Stimulated activated CD8-positive, alpha-beta memory T cell treated with anti-CD3 and anti-CD28 coated beads, Interleukin-7, amount 100 ng/mL, for 48 hours (primary cell): ENCODE results near the gene HPX.

ENCODE experiments used
- DNase-seq, 2 donors: peaks; one replicate each; pipeline ENCODE4 v3.0.0-alpha.2; 2020; ENCODE audit warnings: low read depth in 1 of 2; ENCODE audit errors: extremely low read depth in 1 of 2

Gene HPX

DNA sequence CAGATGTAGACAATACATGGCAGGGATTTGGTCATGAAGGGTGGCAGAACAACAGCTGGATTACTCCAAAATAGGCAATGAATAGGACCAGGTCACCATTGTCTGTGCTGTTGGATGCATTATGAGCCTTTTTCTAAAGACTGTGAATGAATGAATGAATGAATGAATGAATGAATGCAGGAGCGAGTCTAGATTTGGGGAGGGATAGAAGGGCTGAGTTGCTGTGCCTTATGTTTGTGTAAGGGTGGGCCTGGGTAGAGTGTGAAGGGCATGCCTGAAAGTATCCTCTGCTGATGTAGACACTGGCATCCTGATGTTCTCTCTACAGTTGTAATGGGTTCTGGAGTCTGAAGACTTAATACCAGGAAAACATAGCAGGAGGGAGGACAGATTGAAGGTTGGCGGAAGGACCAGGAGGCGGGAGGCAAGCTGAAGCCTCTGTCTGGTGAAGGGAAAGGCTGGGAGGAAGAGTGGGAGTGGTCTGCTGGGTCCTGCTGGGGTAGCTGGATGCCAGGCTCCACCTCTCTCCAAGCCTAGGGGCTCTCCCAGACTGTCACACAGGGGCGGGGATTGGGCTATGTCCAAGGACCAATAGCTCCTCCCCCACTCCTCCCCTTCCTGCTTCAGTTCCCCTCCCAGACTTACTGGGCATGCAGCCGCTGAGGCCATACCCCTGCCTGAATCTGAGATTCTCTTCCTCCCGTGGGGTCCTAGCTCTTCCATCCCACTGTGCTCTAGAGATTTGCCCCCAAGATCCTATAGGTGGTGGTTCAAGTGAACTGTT is 28.1 kb upstream of the HPX start:
- no peak for DNase-seq

GRCh38 chr11:6459099-6459450 is 18.3 kb upstream of the HPX start:
- DNase-seq = no peak

DNA sequence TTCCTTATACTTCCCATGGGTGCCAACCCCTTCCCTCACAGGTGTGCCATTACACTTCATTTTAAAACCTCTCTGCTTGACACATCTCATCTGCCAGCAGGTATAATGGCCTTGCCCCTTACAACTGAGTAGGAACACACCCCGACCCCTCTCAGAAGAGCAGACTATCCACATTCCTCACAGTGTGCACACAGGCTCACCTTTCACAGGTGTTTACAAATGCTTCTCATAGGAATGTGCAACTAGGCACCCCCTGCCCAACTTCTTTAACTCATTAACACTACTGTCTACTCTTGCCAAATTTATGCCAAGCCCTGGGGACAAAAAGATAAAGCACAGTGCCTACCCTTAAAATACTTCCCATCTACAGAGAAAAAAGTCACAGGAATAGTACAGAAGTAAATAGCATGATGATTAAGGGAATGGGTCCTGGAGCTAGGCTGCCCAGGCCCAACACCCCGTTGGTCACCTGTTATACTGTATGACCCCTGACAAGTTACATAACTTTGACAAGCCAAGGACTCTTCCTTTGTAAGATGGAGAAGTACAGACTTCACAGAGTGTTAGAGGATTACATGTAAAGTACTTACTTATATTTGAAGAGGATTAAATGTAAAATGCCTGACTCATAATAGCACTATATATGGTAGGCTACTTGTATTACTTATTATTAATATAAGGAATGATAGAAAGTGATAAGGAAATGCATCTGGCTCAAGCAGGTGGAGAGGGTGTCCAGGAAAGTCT is 17.7 kb upstream of the HPX start:
- no peak for DNase-seq

GRCh38 chr11:6457581-6458320 is 17.0 kb upstream of the HPX start:
- DNase-seq = no peak

GRCh38 chr11:6456361-6457073 is 15.7 kb upstream of the HPX start:
- no peak for DNase-seq

DNA sequence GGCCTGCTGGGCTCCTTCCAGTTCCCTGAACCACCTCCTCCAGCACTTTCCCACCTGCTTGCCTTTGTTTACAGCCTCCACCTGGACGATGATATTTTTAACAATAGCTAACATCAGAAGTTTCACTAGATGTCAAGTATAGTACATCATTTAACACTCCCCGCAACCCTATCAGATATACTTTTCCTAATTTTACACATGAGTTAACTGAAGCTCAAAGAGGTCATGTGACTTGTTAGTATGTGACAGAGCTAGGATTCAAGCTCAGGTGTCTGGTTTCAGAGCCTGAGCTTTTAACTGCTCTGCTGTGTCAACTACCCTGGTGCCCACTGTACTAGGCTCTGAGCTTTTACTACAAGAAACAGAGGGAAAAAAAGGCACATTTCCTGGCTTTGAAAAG is 14.3 kb upstream of the HPX start:
- DNase-seq = no peak

- DNase-seq = no peak
Measured at GRCh38 chr11:6453152-6453551, 12.4 kb upstream of the HPX start.

- DNase-seq = no peak
Measured at GRCh38 chr11:6452219-6452618, 11.4 kb upstream of the HPX start.

DNA sequence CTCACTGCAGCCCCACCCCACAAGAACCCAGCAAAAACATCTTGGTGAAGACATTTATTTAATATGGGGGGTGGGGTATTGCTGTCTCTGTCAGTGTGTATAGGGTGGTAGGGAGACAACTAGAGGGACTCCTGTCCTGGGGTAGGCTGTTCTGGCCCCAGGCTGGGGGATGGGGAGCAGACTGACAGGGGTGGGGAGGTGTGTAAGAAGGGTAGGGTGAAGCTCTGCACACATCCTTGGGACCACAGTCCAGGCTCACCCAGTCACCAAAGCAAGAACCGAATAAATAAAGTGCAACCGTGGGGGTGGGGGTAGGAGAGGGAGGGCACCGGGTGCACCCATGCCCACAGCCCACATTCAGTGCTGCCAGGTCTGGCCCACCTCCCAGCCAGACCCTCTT is 7.8 kb upstream of the HPX start:
- DNase-seq = no peak

GRCh38 chr11:6443269-6444003 is 2.6 kb upstream of the HPX start:
- peak in 1 of 2 donors; percentile 15 for DNase-seq

DNA sequence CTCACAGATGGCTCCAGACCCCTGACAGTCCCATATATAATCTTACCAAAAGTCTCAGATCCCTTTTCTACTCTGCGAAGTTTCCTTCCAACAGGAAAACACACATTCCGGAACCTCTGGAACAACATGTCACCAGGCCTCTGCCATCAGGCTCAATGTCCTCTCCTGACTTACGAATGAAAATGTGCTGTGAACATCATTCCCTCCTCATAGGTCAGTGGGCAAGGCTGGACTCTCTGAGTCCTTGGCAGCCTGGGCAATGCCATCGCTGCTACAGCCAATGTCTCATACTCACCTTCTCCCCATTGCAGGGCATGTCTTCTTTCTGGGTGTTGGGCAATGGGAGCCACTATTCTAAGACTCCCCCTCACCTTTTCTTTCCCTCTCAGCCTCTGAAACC is 1.7 kb upstream of the HPX start:
- DNase-seq = no peak

- DNase-seq = no peak
Measured at GRCh38 chr11:6438979-6439571, 1.7 kb downstream of the HPX start.

DNA sequence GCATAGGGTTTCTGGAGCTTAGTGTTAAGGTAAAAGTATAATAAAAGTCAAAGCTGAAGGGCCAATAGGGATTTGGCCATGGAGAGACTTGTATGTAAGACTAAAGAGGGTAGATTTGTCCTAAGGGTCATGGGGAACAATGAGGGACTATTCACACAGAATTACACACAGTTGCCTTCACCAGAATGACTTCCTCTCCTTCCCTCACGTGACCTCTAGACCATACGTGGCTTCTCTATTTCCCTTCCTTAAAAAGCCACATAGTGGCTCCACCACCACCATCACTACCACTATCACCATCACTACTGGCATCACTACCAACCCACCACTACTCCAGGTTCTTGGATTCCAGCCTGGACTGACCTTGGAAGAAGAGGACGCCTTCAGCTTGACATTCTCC is 2.8 kb downstream of the HPX start:
- DNase-seq = no peak

- no peak for DNase-seq
Measured at GRCh38 chr11:6437423-6437822, 3.4 kb downstream of the HPX start.

DNA sequence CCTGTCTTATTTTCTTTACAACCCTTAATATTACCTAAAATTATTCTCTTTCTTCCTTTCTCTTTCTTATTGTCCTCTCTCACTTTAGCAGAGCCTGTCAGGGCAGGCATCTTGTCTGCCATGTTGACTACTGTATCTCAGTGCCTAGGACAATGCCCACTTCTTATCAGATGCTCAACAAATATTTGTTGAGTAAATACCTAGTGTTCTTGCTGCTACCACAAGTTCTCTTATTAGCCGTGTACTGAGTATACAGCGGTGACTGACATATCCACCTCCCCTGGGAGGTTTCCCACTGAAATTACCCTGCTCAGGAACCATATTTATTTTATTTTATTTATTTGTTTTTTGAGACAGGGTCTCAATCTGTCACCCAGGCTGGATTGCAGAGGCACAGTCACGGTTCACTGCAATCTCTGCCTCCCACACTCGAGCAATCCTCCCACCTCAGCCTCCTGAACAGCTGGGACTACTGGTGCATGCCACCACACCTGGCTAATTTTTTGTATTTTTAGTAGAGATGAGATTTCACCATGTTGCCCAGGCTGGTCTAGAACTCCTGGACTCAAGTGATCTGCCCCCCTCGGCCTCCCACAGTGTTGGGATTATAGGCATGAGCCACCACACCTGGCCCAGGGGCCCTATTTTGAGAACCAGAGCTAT is 6.7 kb downstream of the HPX start:
- no peak for DNase-seq

DNA sequence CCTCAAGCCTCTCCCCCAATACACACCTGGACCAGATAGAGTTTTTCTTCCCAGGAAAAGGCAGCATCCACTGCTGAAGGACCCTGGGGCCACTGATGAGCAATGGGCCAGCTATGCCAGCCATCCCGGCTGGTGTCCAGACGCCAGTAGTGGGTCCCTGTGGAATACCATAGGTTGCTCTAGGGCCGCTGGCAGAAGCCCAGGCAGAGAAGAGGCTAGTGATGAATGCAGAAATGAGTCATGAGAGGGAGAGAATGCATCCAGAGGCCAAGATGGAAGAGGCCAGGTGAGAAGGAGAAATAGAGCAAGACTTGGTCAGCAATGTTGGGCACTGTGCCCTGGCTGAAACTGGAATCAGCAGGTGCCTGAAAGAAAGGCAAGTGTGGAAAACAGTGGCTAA is 8.9 kb downstream of the HPX start:
- DNase-seq = no peak

DNA sequence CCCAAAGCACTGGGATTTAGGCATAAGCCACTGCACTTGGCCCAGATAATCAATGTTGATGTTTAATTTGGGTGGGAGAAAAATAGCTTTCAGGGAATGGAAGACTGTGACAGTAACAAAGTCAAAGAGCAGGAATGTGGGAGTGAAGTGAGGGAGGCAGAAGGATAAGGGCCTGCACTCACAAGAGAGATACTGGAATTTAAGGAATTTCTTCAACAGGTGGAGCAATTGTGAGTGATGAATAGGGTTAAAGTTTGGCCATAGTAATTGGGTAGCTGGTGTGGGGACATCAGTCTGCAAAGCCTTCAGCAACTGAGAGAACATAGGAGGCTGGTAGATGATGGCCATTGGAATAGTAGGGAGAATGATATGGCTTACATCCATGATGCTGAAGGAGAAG is 13.3 kb downstream of the HPX start:
- no peak for DNase-seq

DNA sequence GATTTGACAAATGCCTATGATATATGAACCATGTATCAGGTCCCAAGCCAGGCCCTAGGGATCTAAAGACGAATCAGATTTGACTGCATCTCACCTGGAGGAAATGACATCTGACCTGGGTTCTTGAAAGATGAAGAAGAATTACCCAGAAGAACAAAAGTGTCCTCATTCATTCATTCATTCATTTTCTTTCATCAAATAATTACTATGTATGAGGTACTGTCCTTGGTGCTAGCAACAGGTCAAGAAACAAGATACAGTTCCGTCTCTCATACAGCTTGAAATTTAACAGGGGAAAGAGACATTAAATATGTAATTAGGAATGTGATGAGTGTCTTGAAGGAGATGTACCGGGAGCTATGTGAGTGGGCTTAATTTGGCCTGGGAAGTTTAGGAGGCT is 20.1 kb downstream of the HPX start:
- DNase-seq = no peak

GRCh38 chr11:6419009-6419631 is 21.7 kb downstream of the HPX start, which contains the start of gene APBB1:
Gene APBB1, minus strand, starts transcription at chr11:6419094. Its CDS starts 7,747 bp downstream, at chr11:6411347.
- peak in 1 of 2 donors; percentile 40 for DNase-seq
